Astrocyte of the cerebellum (primary cell): ENCODE results near the gene WDR82.
"Not testable (repeated sequence)": the region's sequence is repeated elsewhere in the genome, so short reads cannot be mapped to it uniquely, and the experiment has no call there.

Experiments
- DNase-seq: peaks from one replicate; pipeline ENCODE4 v3.0.0-alpha.2; 2011; ENCODE audit warnings: low read depth
- H3K4me3 ChIP-seq: 2 replicates; pipeline ENCODE4 v1.5.1; 2011; ENCODE audit warnings: mild to moderate bottlenecking, low read depth, low read length, moderate library complexity
- CTCF ChIP-seq: IDR thresholded peaks from 2 replicates; pipeline ENCODE4 v1.5.1; 2012; ENCODE audit warnings: low read length, low read depth, moderate library complexity, mild to moderate bottlenecking; ENCODE audit errors: missing control alignments
- in situ Hi-C: cut with HindIII; loops from 2 replicates; pipeline ENCODE4 v1.10.0; 2017; ENCODE audit warnings: low sequenced_read_pairs

Gene WDR82

GRCh38 chr3:52289338-52289746 is 10.9 kb upstream of the WDR82 start:
- TF ChIP-seq CTCF, result no peak
- no peak for DNase-seq
- in situ Hi-C loops, result no loop called here
- H3K4me3 ChIP-seq, result no peak overlapping the region

GRCh38 chr3:52288674-52289073 is 10.2 kb upstream of the WDR82 start:
- no peak for TF ChIP-seq CTCF
- DNase-seq, result no peak
- in situ Hi-C loops, result no loop called here
- peak overlapping the region; percentile 74 for H3K4me3 ChIP-seq

DNA sequence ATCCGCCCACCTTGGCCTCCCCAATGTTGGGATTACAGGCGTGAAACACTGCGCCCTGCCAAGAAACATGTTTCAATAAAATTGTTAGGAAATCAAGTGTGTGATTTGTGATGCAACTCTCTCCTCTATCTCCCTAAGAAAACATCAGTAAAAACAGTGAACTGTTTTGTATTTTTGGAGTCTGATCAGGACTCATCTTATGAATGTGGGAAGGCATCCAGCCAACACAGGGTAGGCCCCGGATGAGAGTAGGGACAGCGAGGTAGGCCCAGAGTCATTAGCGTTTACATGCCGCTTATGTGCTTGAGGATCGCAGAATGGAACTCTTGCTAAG is 8.3 kb upstream of the WDR82 start:
- H3K4me3 ChIP-seq, result peak overlapping the region; percentile 74
- DNase-seq, result no peak
- in situ Hi-C loops, result no loop called here
- TF ChIP-seq CTCF, result no peak

DNA sequence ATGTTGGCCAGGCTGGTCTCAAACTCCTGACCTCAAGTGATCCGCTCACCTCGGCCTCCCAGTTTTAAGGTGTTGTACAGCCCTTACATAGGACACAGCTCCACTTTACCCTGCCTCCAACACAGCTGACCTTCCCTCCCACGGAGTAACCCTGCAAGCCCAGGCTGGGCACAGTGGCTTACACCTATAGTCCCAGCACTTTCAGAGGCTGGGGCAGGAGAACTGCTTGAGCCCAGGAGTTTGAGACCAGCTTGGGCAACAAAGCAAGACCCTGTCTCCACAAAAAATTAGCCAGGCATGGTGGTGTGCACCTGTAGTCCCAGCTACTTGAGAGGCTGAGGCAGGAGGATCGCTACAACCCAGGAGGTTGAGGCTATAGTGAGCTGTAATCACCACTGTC is 5.6 kb upstream of the WDR82 start:
- in situ Hi-C loops, DNase-seq, H3K4me3 ChIP-seq: not testable (repeated sequence)

DNA sequence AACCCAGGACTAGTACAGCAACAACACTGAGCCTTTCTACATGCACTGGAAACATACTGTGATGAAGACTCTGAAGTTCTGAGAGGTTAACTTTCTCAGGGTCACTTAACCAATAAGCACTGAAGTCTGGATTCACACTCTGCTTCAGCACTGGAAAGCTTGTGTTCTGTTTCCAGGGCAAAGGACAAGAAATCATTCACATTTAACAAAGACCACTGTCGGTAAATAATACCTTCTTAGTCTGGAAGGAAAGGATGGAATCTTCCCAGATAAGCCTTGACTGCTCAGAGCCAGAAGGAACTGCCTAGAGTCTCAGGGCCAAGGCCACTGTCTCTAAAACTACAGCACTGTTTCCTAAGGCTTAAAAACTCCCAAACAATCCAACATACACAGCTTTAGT is 4.9 kb upstream of the WDR82 start:
- DNase-seq, result no peak
- TF ChIP-seq CTCF, result no peak
- no peak overlapping the region for H3K4me3 ChIP-seq
- in situ Hi-C loops, result no loop called here

- in situ Hi-C loops, result no loop called here
- no peak for DNase-seq
- H3K4me3 ChIP-seq, result no peak overlapping the region
- no peak for TF ChIP-seq CTCF
These were observed 3.7 kb upstream of the WDR82 start for GRCh38 chr3:52281981-52282801.

- H3K4me3 ChIP-seq, result no peak overlapping the region
- in situ Hi-C loops, result no loop called here
- DNase-seq, result peak; percentile 19
- no peak for TF ChIP-seq CTCF
These were observed 1.6 kb upstream of the WDR82 start for GRCh38 chr3:52280050-52280461.
